Left ventricle myocardium superior (tissue), 1 donor: ENCODE measurements around the gene DESI1. TPM values are rescaled to one million over a fixed set of nuclear protein-coding genes. Genes with fewer than 3 reads are reported as not detected.
"Not testable (repeated sequence)": the region's sequence is repeated elsewhere in the genome, so short reads cannot be mapped to it uniquely, and the experiment has no call there.

Experiments used
- ATAC-seq: fragments of 200-7000 bp; cut with Tn5 transposase; one replicate; pipeline ENCODE4 v1.9.1; 2020; ENCODE audit warnings: mild to moderate bottlenecking, moderate library complexity
- DNase-seq: peaks from one replicate; pipeline ENCODE4 v3.0.0-alpha.2; 2020
- intact Hi-C: fragments of 100-400 bp; cut with micrococcal nuclease; formaldehyde crosslinking; loops from one replicate; pipeline ENCODE4 v1.11.0; 2022
- long read RNA-seq: library from polyadenylated mRNA; unstranded; transcript quantifications from one replicate; pipeline ENCODE4 v2.0.0, GENCODE V29; 2021
- total RNA-seq: library from RNA; stranded (reverse); fragmentation: NEBNext Ultra II Directional; extraction: Animal tissue kit (Norgen Biotek cat#: 25700); gene quantifications from one replicate; pipeline ENCODE4 v1.2.1, GENCODE V29; 2021
- donor health status: DM: no; HTN: yes; CAD: no; lungs with severe emphysema.

Gene DESI1
- 53.6 TPM for total RNA-seq
- long read RNA-seq, transcript DESI1-201 (6 exons, 3,833 nt) = major isoform, 37 of 48 reads
- long read RNA-seq, partial matches to known transcripts = 4 of 48 reads
- long read RNA-seq, other reads (novel, unspliced or antisense) = 7 of 48 reads

- ATAC-seq = no peak
- DNase-seq = no peak
- intact Hi-C loops = no loop called here
These were observed at the start of gene DESI1 for GRCh38 chr22:41620589-41621098. DESI1 (minus strand) TSS chr22:41621043; CDS start chr22:41620839, 204 bp downstream.

GRCh38 chr22:41668971-41669911 lies 48.4 kb upstream of the DESI1 start:
- no peak for DNase-seq
- ATAC-seq = no peak
- intact Hi-C loops = no loop called here

DNA sequence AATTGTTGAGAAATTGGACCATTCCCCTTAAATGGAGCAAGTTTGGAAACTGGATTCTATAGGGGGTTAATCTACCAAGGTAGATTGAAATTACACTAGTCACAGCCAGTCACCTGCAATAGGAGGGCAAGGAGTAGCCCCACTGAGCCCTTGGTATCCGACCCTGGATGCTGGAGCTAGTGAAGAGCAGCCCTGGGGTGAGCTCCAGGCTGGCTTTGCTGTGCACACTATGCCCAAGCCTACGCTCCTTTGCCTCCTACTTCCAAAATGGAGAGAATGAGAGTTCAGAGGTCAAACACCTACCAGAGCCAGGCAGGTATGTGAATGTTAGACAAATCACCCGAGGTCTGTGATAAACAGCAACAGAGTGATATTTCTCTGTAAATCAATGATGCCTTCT lies 44.1 kb upstream of the DESI1 start:
- intact Hi-C loops = no loop called here
- DNase-seq = no peak
- ATAC-seq = no peak

- DNase-seq (no peak), ATAC-seq (no peak)
- intact Hi-C loops = no loop called here
These were observed 43.6 kb upstream of the DESI1 start for GRCh38 chr22:41664490-41664889.

DNA sequence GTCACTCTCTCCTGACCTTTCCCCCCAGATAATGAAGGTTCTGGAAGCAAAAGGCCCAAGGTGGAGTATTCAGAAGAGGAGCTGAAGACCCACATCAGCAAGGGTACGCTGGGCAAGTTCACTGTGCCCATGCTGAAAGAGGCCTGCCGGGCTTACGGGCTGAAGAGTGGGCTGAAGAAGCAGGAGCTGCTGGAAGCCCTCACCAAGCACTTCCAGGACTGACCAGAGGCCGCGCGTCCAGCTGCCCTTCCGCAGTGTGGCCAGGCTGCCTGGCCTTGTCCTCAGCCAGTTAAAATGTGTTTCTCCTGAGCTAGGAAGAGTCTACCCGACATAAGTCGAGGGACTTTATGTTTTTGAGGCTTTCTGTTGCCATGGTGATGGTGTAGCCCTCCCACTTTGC lies 42.8 kb upstream of the DESI1 start:
- ATAC-seq, DNase-seq, intact Hi-C loops: not testable (repeated sequence)

GRCh38 chr22:41661713-41662112 lies 40.9 kb upstream of the DESI1 start:
- intact Hi-C loops = no loop called here
- no peak for DNase-seq
- no peak for ATAC-seq

DNA sequence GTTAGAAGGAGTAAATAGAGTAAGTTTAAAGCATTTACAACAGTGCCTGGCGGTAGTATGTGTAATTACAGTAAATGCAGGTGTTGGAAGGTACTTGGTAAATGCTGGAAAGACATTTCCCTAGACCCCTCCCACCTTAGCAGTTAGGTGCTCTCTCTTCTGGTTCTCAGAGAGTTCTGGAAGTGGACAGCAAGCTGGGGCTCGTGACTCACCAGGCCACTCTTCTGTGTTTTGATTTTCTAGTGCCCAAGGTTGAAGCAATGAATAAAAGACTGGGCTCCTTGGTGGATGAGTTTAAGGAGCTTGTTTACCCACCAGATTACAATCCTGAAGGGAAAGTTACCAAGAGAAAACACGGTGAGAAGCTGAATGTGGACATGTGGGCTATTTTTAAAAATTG lies 40.2 kb upstream of the DESI1 start:
- no peak for DNase-seq
- ATAC-seq = no peak
- intact Hi-C loops = no loop called here

GRCh38 chr22:41660416-41660815 lies 39.6 kb upstream of the DESI1 start:
- DNase-seq (peak; percentile 42), ATAC-seq (peak; percentile 92)
- intact Hi-C loops = no loop called here

DNA sequence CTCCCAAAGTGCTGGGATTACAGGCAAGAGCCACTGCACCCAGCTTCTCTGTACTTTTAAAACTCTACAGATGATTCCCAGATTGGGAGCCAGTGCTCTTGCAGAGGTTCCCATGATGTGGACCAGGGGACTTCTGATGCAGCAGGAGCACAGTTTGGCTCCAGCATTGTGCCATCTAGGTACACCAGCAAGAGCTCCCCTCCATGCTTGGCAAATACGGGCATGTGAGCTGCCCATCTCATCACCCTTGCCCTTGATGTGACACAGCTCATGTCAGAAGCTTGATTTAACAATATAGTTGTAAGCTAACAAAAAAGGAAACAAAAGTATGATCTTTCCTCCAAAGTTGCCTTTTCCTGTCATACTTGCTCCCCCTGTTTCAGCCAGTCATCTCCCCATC lies 39.1 kb upstream of the DESI1 start:
- intact Hi-C loops = no loop called here
- ATAC-seq (peak; percentile 83), DNase-seq (peak; percentile 65)

- DNase-seq = no peak
- no peak for ATAC-seq
- intact Hi-C loops = no loop called here
These were observed 38.0 kb upstream of the DESI1 start for GRCh38 chr22:41658869-41659268.

- ATAC-seq = no peak
- DNase-seq = no peak
- intact Hi-C loops = no loop called here
These were observed 36.9 kb upstream of the DESI1 start for GRCh38 chr22:41657709-41658108.

DNA sequence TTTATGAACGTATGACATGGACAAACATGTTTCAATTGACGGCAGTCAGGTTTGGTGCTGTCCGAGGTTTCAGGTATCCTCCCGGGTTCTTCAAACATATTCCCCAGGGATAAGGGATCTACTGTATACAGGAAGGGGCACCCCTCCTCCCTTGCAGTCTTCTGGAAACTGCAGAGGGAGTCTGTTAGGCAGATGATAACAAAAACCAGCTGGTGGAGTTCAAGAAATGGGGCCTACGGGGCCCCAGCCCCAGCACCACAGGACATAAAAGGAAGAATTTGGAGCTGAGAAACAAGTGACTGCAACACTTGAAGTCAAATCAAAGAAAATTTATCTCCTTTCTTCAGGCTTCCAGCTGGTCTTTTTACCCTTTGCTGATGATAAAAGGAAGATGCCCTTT lies 35.7 kb upstream of the DESI1 start:
- DNase-seq (no peak), ATAC-seq (no peak)
- intact Hi-C loops = no loop called here

GRCh38 chr22:41654322-41654721 lies 33.5 kb upstream of the DESI1 start:
- DNase-seq (no peak), ATAC-seq (no peak)
- intact Hi-C loops = no loop called here

DNA sequence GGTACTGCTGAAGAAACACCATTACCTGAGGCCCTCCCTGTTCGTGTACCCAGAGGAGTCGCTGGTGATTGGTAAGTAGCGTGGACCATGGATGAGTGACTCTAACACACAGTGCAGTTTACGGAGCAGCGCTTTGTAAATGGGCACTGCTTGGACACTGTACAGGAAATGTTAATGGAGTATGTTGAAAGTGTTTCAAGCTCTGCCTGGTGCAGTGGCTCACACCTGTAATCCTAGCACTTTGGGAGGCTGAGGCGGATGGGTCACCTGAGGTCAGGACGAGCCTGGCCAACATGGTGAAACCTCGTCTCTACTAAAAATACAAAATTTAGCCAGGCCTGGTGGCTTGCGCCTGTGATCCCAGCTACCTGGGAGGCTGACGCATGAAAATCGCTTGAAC lies 30.0 kb upstream of the DESI1 start:
- DNase-seq (no peak), ATAC-seq (no peak)
- intact Hi-C loops = no loop called here

GRCh38 chr22:41650229-41650628 lies 29.4 kb upstream of the DESI1 start:
- DNase-seq (no peak), ATAC-seq (no peak)
- intact Hi-C loops = no loop called here

DNA sequence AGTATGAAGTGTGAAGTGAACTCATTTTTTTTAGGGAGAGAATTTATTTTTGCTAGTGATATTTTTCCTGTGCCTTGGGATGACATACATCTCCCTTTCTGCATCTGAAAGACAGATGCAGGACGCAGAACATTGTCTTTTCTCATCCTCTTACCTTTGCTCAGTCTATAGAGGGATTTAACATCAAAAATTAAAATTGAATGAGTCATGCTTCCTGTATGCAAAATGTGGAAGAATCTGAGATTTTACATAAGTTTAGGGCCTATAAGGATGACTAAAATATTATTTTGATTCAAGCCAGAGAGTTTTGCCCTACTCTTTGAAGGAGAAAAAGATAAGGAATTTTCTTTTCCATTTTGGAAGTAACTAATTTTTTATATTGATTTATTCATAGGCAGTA lies 27.6 kb upstream of the DESI1 start:
- DNase-seq = no peak
- intact Hi-C loops = no loop called here

DNA sequence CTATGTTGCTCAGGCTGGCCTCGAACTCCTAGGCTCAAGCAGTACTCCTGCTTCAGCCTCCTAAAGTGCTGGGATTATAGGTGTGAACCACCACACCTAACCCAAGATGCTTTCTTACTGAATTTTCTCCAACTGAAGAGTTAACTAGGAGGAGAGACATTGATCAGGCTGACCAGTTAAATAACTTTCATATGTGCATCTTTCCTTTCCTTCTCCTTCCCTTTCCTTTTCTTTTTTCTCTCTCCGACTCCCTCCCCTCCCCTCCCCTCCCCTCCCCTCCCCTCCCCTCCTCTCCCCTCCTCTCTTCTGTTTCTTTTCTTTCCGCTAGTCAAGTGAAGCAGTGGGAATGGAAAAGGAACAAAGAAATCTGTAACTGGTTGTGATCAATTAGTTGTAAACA lies 26.9 kb upstream of the DESI1 start:
- intact Hi-C loops = no loop called here
- DNase-seq = no peak
- no peak for ATAC-seq

More for the DNA sequence above, 27.6 kb upstream of the DESI1 start:
- no peak for ATAC-seq

DNA sequence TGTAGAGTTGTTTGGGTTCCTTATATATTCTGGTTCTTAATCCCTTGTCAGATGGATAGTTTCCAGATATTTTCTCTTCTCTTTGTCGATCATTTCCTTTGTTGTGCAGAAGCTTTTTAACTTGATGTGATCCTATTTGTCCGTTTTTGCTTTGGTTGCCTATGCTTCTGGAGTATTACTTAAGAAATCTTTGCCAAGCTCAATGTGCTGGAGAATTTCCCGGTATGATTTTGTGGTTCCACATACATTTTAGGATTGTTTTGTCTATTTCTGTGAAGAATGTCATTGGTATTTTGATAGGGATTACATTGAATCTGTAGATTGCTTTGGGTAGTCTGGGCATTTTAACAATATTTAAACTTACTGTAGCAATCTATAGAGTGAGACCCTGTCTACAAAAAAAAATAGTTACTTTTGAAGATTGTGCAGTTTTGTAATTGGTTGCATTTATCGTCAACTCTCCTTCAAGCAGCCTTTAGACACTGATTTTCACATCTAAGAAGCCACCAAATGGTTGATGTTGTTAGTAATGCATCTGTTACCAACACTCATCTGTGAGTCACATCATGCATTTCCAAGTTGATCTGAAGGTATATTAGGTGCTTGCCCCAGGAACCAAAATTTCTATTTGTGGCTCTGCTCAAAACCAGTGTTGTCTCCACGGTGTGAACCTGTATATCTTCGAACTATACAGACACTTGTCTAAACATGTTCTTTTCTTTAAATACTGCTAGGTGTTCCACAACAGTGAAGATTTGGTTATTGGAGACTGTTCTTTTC lies 21.7 kb upstream of the DESI1 start:
- DNase-seq = no peak
- intact Hi-C loops = no loop called here
- ATAC-seq = no peak

GRCh38 chr22:41641854-41642253 lies 21.0 kb upstream of the DESI1 start:
- intact Hi-C loops = no loop called here
- no peak for ATAC-seq
- no peak for DNase-seq

- ATAC-seq (no peak), DNase-seq (no peak)
- intact Hi-C loops = no loop called here
These were observed 17.9 kb upstream of the DESI1 start for GRCh38 chr22:41638748-41639147.
